DMS 273 (cell line): ENCODE results near the gene PDIA6.
A peak's percentile ranks its signal among the peaks of the same experiment; 100 is the strongest.
"Not testable (repeated sequence)": the region's sequence is repeated elsewhere in the genome, so short reads cannot be mapped to it uniquely, and the experiment has no call there.

Experiments used
- DNase-seq: peaks from one replicate; lab custom pipeline; 2025; ENCODE audit not compliant: unreplicated experiment; lab: John Stamatoyannopoulos, UW

PDIA6 gene

GRCh38 chr2:10783421-10783820, 29.2 kb downstream of the PDIA6 start:
- no peak for DNase-seq

- DNase-seq = no peak
Observed at GRCh38 chr2:10781746-10782145, 30.8 kb downstream of the PDIA6 start.

GRCh38 chr2:10780821-10781220, 31.8 kb downstream of the PDIA6 start:
- DNase-seq = not testable (repeated sequence)

- no peak for DNase-seq
Observed at GRCh38 chr2:10780491-10780820, 32.1 kb downstream of the PDIA6 start.

- no peak for DNase-seq
Observed at GRCh38 chr2:10779776-10780490, 32.7 kb downstream of the PDIA6 start.

GRCh38 chr2:10778724-10779115, 33.9 kb downstream of the PDIA6 start:
- DNase-seq = no peak

GRCh38 chr2:10777842-10778723, 34.5 kb downstream of the PDIA6 start:
- DNase-seq = no peak

GRCh38 chr2:10777111-10777841, 35.3 kb downstream of the PDIA6 start:
- no peak for DNase-seq

- DNase-seq = peak; percentile 27
Observed at GRCh38 chr2:10776231-10776977, 36.2 kb downstream of the PDIA6 start.

- no peak for DNase-seq
Observed at GRCh38 chr2:10775831-10776230, 36.8 kb downstream of the PDIA6 start.

GRCh38 chr2:10775021-10775780, 37.4 kb downstream of the PDIA6 start:
- DNase-seq = no peak

- no peak for DNase-seq
Observed at GRCh38 chr2:10774394-10774793, 38.2 kb downstream of the PDIA6 start.

GRCh38 chr2:10773821-10774341, 38.7 kb downstream of the PDIA6 start:
- DNase-seq = no peak

GRCh38 chr2:10772868-10773215, 39.7 kb downstream of the PDIA6 start:
- no peak for DNase-seq

- no peak for DNase-seq
Observed at GRCh38 chr2:10772201-10772867, 40.3 kb downstream of the PDIA6 start.

GRCh38 chr2:10771786-10772185, 40.8 kb downstream of the PDIA6 start:
- DNase-seq = no peak

GRCh38 chr2:10770956-10771750, 41.4 kb downstream of the PDIA6 start:
- DNase-seq = no peak

GRCh38 chr2:10768063-10768507, 44.5 kb downstream of the PDIA6 start:
- DNase-seq = no peak

GRCh38 chr2:10765914-10766313, 46.7 kb downstream of the PDIA6 start:
- DNase-seq = no peak
